ENCODE data around the gene RBM4. TPM values are rescaled to one million over a fixed set of nuclear protein-coding genes. Genes with fewer than 3 reads are reported as not detected.

RBM4 gene
- total and polyA plus RNA-seq, 9 of the 15 experiments (the other 6 are each of a cell fraction or from before 2014, with no cell fraction given): 81.6 to 233 (median 122) TPM

DNA sequence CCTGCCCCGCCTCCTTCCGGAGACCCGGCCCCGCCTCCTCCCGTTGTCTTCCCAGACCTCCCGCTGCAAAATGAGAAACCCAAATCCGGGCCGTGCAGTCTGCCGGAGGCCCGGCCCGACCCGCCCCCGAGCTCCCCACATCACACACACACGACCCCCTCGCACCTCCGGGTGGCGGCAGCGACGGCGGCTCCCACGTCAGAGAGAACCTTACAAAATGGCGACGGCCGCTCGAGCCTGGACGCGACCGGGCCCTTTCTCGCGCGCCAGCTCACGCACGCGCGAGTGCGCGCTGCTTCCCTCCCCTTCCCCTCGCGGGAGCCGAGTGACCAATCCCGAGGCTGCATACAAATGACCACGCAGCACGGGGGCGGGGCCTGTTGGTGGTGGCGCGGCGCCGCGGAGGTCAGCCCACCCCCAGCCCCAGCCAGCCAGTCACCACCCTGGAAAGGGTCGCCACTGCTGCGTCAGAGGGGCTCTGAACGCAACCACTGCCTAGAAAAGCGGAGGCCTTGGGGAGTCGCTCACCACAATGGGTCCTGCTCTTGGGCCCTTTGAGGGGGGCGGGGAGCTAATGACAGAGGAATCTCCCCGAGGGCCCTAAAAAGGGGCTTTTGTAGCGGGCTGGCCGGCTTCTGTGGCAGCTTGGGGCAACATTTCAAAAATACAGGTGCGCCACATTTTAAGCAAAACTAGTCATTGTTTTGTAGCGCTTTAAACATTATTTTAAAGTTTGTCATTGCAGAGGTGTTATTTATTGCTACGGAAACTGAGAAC, 39.3 kb downstream of the RBM4 start, which contains the start of gene RBM4B (continued):
- no peak for TF ChIP-seq MYNN (IDR thresholded peaks at IDR 0.05)
- no peak for TF ChIP-seq MYNN (CRISPR knock-in tag; IDR thresholded peaks at IDR 0.05)
- TF ChIP-seq SPI1 (IDR thresholded peaks at IDR 0.05; ENCODE audit: borderline replicate concordance, low read depth, low read length): peak; percentile 8; the same call in 1 of the 2 replicates
- TF ChIP-seq SMAD3 (CRISPR knock-in tag; conservative IDR thresholded peaks at IDR 0.05): 0 out of 2 replicates have a peak, but pooled peaks have one; percentile 25
- TF ChIP-seq HCFC1 (IDR thresholded peaks at IDR 0.05; ENCODE audit: low read depth, low read length): peak; percentile 54
- TF ChIP-seq, protein P1, sequence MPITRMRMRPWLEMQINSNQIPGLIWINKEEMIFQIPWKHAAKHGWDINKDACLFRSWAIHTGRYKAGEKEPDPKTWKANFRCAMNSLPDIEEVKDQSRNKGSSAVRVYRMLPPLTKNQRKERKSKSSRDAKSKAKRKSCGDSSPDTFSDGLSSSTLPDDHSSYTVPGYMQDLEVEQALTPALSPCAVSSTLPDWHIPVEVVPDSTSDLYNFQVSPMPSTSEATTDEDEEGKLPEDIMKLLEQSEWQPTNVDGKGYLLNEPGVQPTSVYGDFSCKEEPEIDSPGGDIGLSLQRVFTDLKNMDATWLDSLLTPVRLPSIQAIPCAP (CRISPR knock-in tag; IDR thresholded peaks at IDR 0.05; ENCODE audit: borderline replicate concordance): no peak
- TF ChIP-seq, protein P2, sequence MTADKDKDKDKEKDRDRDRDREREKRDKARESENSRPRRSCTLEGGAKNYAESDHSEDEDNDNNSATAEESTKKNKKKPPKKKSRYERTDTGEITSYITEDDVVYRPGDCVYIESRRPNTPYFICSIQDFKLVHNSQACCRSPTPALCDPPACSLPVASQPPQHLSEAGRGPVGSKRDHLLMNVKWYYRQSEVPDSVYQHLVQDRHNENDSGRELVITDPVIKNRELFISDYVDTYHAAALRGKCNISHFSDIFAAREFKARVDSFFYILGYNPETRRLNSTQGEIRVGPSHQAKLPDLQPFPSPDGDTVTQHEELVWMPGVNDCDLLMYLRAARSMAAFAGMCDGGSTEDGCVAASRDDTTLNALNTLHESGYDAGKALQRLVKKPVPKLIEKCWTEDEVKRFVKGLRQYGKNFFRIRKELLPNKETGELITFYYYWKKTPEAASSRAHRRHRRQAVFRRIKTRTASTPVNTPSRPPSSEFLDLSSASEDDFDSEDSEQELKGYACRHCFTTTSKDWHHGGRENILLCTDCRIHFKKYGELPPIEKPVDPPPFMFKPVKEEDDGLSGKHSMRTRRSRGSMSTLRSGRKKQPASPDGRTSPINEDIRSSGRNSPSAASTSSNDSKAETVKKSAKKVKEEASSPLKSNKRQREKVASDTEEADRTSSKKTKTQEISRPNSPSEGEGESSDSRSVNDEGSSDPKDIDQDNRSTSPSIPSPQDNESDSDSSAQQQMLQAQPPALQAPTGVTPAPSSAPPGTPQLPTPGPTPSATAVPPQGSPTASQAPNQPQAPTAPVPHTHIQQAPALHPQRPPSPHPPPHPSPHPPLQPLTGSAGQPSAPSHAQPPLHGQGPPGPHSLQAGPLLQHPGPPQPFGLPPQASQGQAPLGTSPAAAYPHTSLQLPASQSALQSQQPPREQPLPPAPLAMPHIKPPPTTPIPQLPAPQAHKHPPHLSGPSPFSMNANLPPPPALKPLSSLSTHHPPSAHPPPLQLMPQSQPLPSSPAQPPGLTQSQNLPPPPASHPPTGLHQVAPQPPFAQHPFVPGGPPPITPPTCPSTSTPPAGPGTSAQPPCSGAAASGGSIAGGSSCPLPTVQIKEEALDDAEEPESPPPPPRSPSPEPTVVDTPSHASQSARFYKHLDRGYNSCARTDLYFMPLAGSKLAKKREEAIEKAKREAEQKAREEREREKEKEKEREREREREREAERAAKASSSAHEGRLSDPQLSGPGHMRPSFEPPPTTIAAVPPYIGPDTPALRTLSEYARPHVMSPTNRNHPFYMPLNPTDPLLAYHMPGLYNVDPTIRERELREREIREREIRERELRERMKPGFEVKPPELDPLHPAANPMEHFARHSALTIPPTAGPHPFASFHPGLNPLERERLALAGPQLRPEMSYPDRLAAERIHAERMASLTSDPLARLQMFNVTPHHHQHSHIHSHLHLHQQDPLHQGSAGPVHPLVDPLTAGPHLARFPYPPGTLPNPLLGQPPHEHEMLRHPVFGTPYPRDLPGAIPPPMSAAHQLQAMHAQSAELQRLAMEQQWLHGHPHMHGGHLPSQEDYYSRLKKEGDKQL (CRISPR knock-in tag; IDR thresholded peaks at IDR 0.05; ENCODE audit: borderline replicate concordance): peak; percentile 39; the same call in 1 of the 2 replicates
- no peak for TF ChIP-seq MED1 (CRISPR knock-in tag; IDR thresholded peaks at IDR 0.05; ENCODE audit: borderline replicate concordance)
- peak; percentile 62 for TF ChIP-seq MEIS2 (IDR thresholded peaks at IDR 0.05; ENCODE audit: partially characterized antibody)
- TF ChIP-seq ZNF324 (CRISPR knock-in tag; IDR thresholded peaks at IDR 0.05): no peak
- TF ChIP-seq TEAD4 (IDR thresholded peaks at IDR 0.05; ENCODE audit: low read length): no peak
- no peak for TF ChIP-seq TEAD4 (CRISPR knock-in tag; IDR thresholded peaks at IDR 0.05; ENCODE audit: borderline replicate concordance)
